Naive B cell (primary cell): ENCODE measurements around the gene BID. TPM values are rescaled to one million over a fixed set of nuclear protein-coding genes. Genes with fewer than 3 reads are reported as not detected.

Source experiments
- ATAC-seq, 2 donors: fragments of 150-1000 bp; cut with Tn5 transposase; 2 replicates each; pipeline ENCODE4 v1.10.0; 2021; ENCODE audit warnings: low read depth in 2 of 2, mild to moderate bottlenecking in 2 of 2, moderate library complexity in 2 of 2
- DNase-seq: peaks from one replicate; pipeline ENCODE4 v3.0.0; 2022
- H3K27ac Mint-ChIP-seq, 6 donors: one replicate each; pipeline ENCODE4 v1.8.0; 2020 to 2022; ENCODE audit warnings: mild to moderate bottlenecking in 6 of 6, mixed read lengths in 6 of 6, moderate library complexity in 5 of 6, inconsistent platforms in 2 of 6
- H3K27me3 Mint-ChIP-seq, 3 donors: one replicate each; pipeline ENCODE4 v1.8.0; 2021 to 2022; ENCODE audit warnings: mixed read lengths in 3 of 3, mild to moderate bottlenecking in 1 of 3
- H3K36me3 Mint-ChIP-seq, 2 donors: one replicate each; pipeline ENCODE4 v1.8.0; 2020 to 2022; ENCODE audit warnings: mixed read lengths in 2 of 2, inconsistent platforms in 1 of 2, mild to moderate bottlenecking in 1 of 2
- H3K4me1 Mint-ChIP-seq, 3 donors: one replicate each; pipeline ENCODE4 v1.8.0; 2020 to 2022; ENCODE audit warnings: mixed read lengths in 3 of 3, inconsistent platforms in 1 of 3, mild to moderate bottlenecking in 1 of 3, moderate library complexity in 1 of 3
- H3K4me3 Mint-ChIP-seq, 8 donors: one replicate each; pipeline ENCODE4 v1.8.0; 2020 to 2022; ENCODE audit warnings: mild to moderate bottlenecking in 8 of 8, mixed read lengths in 8 of 8, moderate library complexity in 8 of 8, inconsistent platforms in 2 of 8
- H3K9me3 Mint-ChIP-seq, 7 donors: one replicate each; pipeline ENCODE4 v1.8.0; 2020 to 2022; ENCODE audit warnings: mixed read lengths in 7 of 7, mild to moderate bottlenecking in 5 of 7, inconsistent platforms in 2 of 7, moderate library complexity in 1 of 7
- polyA plus RNA-seq, 6 donors: library from polyadenylated mRNA; unstranded; fragments of 300-500 nt; fragmentation: Illumina TruSeq; gene quantifications; one replicate each; pipeline ENCODE4 v1.2.3, GENCODE V29; 2021; ENCODE audit warnings: low read depth in 6 of 6

Gene BID
- polyA plus RNA-seq, 6 donors from 2014 or later, result 18.2 to 29.9 (median 23.1) TPM

DNA sequence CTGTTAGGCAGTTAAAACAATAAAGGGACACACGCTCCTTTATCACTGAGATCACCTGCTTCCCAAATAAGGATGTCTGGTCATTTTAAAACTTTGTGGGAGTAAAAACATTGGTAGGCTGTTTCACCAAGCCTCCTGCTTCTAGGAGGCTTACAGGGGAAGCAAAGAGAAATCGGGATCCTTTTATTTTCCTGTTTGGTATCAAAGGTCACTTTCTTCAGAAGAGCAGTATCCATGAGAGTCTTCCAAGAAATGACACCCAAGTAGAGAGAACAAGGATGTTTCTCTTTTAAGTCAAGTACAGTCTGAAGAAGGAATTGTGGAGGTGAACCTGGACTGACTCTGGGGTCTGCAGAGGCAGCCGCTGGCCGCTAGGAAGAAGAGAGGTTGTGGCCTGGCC, 36.9 kb upstream of the BID start:
- no peaks in the 10 kb centered on the region for H3K9me3 Mint-ChIP-seq
- DNase-seq (no peak), ATAC-seq (no peak)
- H3K27ac Mint-ChIP-seq, result peak overlapping the region in 4 of 6 donors; percentile 64 to 97 (median 74)
- peak overlapping the region in 1 of 8 donors; percentile 18 for H3K4me3 Mint-ChIP-seq
- H3K27me3 Mint-ChIP-seq, result no peaks in the 10 kb centered on the region
- H3K4me1 Mint-ChIP-seq, result no peaks in the 10 kb centered on the region
- H3K36me3 Mint-ChIP-seq, result peaks cover 16 to 24% of the 10 kb centered on the region in 2 donors

DNA sequence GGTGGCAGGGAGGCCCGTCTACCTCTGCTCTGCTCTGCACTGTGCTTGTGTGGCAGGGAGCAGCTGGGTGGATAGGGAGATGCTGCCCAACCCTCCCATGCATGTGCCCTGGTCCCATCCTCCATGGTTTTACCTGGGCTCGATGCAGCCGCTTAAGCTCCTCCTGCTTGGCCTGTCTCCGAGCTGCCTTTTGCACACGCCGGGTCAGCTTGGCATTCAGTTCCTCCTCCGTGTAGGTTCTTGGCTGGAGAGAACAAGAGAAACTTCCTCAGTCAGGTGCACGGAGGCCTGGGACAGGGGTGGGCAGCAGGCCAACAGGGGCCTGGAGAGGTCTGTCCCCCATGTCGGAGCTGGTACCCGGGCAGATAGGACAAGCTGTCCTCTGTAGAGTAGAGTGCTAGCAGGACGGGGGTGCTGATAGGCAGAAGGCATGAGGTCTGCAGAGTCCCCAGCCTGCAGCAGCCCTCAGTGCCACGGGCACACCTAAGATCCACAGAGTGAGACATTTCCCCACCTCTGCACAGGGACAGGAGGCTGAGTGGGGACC, 36.4 kb upstream of the BID start:
- ATAC-seq, result no peak
- Mint-ChIP-seq H3K36me3 (peaks cover 19 to 20% of the 10 kb centered on the region in 2 donors), H3K27me3 (no peaks in the 10 kb centered on the region), H3K27ac (peak overlapping the region in 4 of 6 donors; percentile 59 to 97 (median 73)), H3K4me1 (no peaks in the 10 kb centered on the region), H3K4me3 (no peak overlapping the region), H3K9me3 (no peaks in the 10 kb centered on the region)
- no peak for DNase-seq

GRCh38 chr22:17808693-17809403, 34.6 kb upstream of the BID start:
- DNase-seq (no peak), ATAC-seq (no peak)
- Mint-ChIP-seq H3K4me3 (no peak overlapping the region), H3K9me3 (no peaks in the 10 kb centered on the region), H3K36me3 (peaks cover 14 to 18% of the 10 kb centered on the region in 2 donors), H3K4me1 (no peaks in the 10 kb centered on the region), H3K27ac (no peak overlapping the region), H3K27me3 (no peaks in the 10 kb centered on the region)

DNA sequence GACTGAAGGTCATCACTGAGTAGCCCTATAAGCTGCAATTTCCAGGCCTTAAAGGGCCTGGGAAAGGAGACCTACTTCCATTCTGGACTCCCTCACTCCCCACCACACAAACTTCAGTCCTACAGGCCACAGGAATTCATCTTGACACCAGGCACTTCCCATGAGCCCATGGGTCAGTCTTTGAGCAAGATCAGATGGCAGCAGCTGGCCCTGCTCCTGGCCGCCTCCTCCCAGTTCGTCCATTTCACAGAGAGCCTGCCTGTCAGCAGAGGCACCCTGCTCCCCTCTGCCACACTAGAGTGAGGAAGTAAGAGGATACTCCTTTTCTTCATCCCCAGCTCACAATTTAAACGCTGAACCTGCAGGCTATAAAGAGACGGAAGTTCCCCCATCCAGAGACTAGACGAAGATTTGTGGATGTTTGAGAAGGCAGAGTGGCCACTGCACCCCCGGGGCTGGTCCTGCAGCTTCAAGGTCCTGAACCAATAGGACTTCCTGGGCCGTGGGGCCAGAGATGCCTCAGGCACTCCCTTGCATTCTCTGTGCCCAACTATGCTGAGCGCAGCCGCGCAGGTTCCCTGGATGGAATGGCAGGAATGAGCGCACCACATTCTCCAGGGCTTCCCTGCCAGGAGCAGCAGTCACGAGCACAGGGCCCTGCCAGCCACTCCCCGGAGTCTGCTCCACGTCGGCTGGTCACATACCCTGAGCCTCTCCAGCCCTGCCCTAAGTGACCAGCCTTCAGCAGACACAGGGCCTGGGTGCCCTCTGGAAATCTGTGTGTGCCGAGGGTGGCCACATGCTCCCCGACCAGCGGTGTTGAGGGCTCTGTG, 33.5 kb upstream of the BID start:
- ATAC-seq (no peak), DNase-seq (no peak)
- H3K9me3 Mint-ChIP-seq, result no peaks in the 10 kb centered on the region
- H3K27me3 Mint-ChIP-seq, result no peaks in the 10 kb centered on the region
- peak overlapping the region in 1 of 6 donors; percentile 43 for H3K27ac Mint-ChIP-seq
- H3K4me3 Mint-ChIP-seq, result peak overlapping the region in 2 of 8 donors; percentile 29 to 42
- H3K36me3 Mint-ChIP-seq, result peaks cover 14 to 27% of the 10 kb centered on the region in 2 donors
- H3K4me1 Mint-ChIP-seq, result peaks cover 0 to 3% (median 0%) of the 10 kb centered on the region in 3 donors

- Mint-ChIP-seq H3K4me3 (no peak overlapping the region), H3K27ac (peak overlapping the region in 3 of 6 donors; percentile 28 to 70 (median 66)), H3K4me1 (peaks cover 0 to 9% (median 5%) of the 10 kb centered on the region in 3 donors), H3K27me3 (no peaks in the 10 kb centered on the region), H3K9me3 (no peaks in the 10 kb centered on the region), H3K36me3 (peaks cover 14 to 34% of the 10 kb centered on the region in 2 donors)
- DNase-seq (no peak), ATAC-seq (no peak)
These were observed 32.8 kb upstream of the BID start for GRCh38 chr22:17807086-17807485.

DNA sequence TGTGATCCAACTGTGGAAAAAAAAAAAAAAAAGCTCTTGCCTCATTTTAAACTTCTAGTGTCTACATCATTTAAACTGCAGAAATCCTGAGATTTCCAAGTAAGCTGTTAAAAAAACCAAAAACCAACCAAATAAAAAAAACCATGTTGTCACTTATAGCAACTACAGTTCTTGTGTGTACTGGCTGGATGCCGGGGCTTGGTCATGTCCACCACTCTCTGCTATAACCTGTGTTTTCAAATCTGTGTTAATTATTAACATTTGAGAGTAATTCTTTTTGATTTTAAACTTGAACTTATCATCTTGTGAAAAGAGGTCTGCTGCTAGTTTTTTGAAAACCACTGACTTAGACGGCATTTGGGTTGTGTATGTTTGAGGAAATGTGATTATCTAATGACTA, 32.2 kb upstream of the BID start:
- peaks cover 14 to 36% of the 10 kb centered on the region in 2 donors for H3K36me3 Mint-ChIP-seq
- no peaks in the 10 kb centered on the region for H3K9me3 Mint-ChIP-seq
- H3K27me3 Mint-ChIP-seq, result no peaks in the 10 kb centered on the region
- no peak for DNase-seq
- H3K4me3 Mint-ChIP-seq, result no peak overlapping the region
- H3K27ac Mint-ChIP-seq, result peak overlapping the region in 4 of 6 donors; percentile 28 to 78 (median 46)
- no peak for ATAC-seq
- H3K4me1 Mint-ChIP-seq, result peaks cover 0 to 10% (median 5%) of the 10 kb centered on the region in 3 donors

GRCh38 chr22:17804331-17805080, 30.2 kb upstream of the BID start:
- Mint-ChIP-seq H3K4me1 (peaks cover 14 to 25% (median 24%) of the 10 kb centered on the region in 3 donors), H3K27ac (peak overlapping the region in 4 of 6 donors; percentile 60 to 91 (median 75)), H3K4me3 (no peak overlapping the region), H3K36me3 (peaks cover 14 to 36% of the 10 kb centered on the region in 2 donors), H3K9me3 (no peaks in the 10 kb centered on the region), H3K27me3 (no peaks in the 10 kb centered on the region)
- DNase-seq, result no peak
- no peak for ATAC-seq

DNA sequence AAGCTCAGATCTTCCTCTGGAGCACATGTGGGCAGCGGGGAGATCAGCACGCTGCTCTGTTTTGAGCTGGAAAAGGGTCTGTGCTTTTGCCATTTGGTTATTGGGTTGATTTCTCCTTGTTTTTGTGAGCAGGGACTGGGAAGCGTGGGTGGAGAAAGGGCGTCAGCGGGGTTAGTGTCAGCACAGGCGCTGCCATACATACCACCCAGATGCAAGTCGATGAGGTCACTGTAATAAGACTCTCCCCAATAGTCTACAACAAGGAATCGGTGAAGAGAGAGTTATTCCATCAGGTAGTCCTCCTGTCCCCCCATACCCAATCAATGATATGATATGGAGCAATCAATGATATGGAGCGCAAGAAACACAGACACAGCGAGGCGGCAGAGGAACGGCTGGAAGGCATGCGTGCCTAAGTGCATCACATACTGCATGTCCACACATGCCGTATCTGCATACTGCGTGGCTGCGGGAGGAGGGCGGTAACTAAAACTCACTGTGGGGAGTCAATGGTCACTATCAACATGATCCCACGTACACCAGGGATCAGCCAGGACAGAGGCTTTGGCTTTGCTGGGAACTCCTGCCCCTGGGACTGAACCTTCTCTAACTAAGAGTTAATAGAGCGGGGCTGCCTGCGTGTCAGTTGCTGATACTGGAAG, 29.5 kb upstream of the BID start:
- Mint-ChIP-seq H3K27me3 (no peaks in the 10 kb centered on the region), H3K4me3 (peak overlapping the region in 1 of 8 donors; percentile 4), H3K4me1 (peaks cover 18 to 31% (median 26%) of the 10 kb centered on the region in 3 donors), H3K36me3 (peaks cover 14 to 36% of the 10 kb centered on the region in 2 donors), H3K27ac (peak overlapping the region in 3 of 6 donors; percentile 55 to 78 (median 72)), H3K9me3 (no peaks in the 10 kb centered on the region)
- DNase-seq (no peak), ATAC-seq (no peak)

DNA sequence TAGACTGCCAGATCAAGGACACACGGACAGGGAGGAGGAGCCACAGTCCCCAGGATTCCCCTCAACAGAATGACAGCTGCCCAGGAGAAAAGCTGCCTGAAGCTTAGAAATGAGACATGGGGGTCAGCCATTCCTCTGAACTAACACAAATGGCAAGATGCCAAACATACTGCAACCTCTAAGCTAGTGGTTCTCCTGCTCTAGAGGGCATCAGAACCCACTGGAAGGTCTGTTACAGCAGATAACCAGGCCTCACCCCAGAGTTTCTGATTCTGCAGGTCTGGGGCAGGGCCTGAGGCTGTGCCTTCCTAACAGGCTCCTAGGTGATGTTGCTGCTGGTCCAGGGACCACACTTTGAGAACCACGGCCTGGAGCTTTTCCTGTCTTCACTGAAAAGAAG, 28.6 kb upstream of the BID start:
- Mint-ChIP-seq H3K9me3 (no peaks in the 10 kb centered on the region), H3K27me3 (no peaks in the 10 kb centered on the region), H3K4me3 (no peak overlapping the region), H3K36me3 (peaks cover 14 to 35% of the 10 kb centered on the region in 2 donors), H3K27ac (peak overlapping the region in 5 of 6 donors; percentile 76 to 95 (median 89)), H3K4me1 (peaks cover 20 to 38% (median 31%) of the 10 kb centered on the region in 3 donors)
- no peak for ATAC-seq
- no peak for DNase-seq

DNA sequence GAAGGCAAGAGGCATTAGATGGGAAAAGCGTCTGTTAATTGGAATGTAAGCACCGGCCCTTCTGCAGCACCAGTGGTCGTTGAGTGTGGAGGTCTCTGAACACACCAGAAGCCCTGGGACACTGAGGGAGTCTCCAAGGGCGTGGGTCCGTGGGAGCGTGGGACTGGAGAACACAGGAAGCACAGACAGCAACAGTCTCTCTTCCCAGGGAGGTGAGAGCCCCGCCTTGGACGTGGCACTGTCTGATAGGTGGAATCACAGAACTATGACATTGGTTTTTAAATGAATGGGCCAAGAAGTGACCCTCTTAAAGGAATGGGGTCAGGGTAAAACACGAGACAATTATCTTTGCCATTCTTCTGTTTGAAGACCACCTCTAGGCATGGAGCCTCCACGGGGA, 28.1 kb upstream of the BID start:
- H3K27me3 Mint-ChIP-seq, result no peaks in the 10 kb centered on the region
- H3K27ac Mint-ChIP-seq, result peak overlapping the region; percentile 76 to 95 (median 86)
- ATAC-seq, result no peak
- H3K4me3 Mint-ChIP-seq, result no peak overlapping the region
- H3K36me3 Mint-ChIP-seq, result peaks cover 14 to 31% of the 10 kb centered on the region in 2 donors
- no peaks in the 10 kb centered on the region for H3K9me3 Mint-ChIP-seq
- DNase-seq, result no peak
- H3K4me1 Mint-ChIP-seq, result peaks cover 24 to 42% (median 31%) of the 10 kb centered on the region in 3 donors

- Mint-ChIP-seq H3K27me3 (no peaks in the 10 kb centered on the region), H3K4me1 (peaks cover 58 to 81% (median 63%) of the 10 kb centered on the region in 3 donors), H3K4me3 (peak overlapping the region in 7 of 8 donors; percentile 29 to 73 (median 54)), H3K9me3 (peaks cover 0 to under 1% (median 0%) of the 10 kb centered on the region in 7 donors), H3K27ac (peak overlapping the region; percentile 76 to 99 (median 96)), H3K36me3 (peaks cover 0 to 18% of the 10 kb centered on the region in 2 donors)
- DNase-seq (peak; percentile 83), ATAC-seq (peak; percentile 74 to 78)
These were observed 23.7 kb upstream of the BID start for GRCh38 chr22:17797721-17798559.

GRCh38 chr22:17796695-17797094, 22.4 kb upstream of the BID start:
- peaks cover 0 to 1% (median 0%) of the 10 kb centered on the region in 7 donors for H3K9me3 Mint-ChIP-seq
- no peak for DNase-seq
- H3K27me3 Mint-ChIP-seq, result no peaks in the 10 kb centered on the region
- H3K27ac Mint-ChIP-seq, result peak overlapping the region; percentile 90 to 99 (median 96)
- no peak for ATAC-seq
- H3K4me1 Mint-ChIP-seq, result peaks cover 51 to 78% (median 63%) of the 10 kb centered on the region in 3 donors
- peaks cover 0 to 8% of the 10 kb centered on the region in 2 donors for H3K36me3 Mint-ChIP-seq
- peak overlapping the region in 6 of 8 donors; percentile 64 to 91 (median 73) for H3K4me3 Mint-ChIP-seq
